ENCODE results near the gene FAM240B. TPM values are rescaled to one million over a fixed set of nuclear protein-coding genes. Genes with fewer than 3 reads are reported as not detected.

Gene FAM240B
- polyA plus RNA-seq, 1 donor from 2014 or later, result not detected

- no peak overlapping the region for H2AFZ ChIP-seq (ENCODE audit: low read depth, low read length)
- H3K9me2 ChIP-seq (ENCODE audit: insufficient read depth, low read length), result no peaks in the 10 kb centered on the region
- no peak for TF ChIP-seq SMC3 (conservative IDR thresholded peaks at IDR 0.05; ENCODE audit: poor library complexity)
- TF ChIP-seq EZH2 (IDR thresholded peaks at IDR 0.05; ENCODE audit: borderline replicate concordance, insufficient read depth, low read length, poor library complexity, severe bottlenecking), result no peak
- TF ChIP-seq MXI1 (conservative IDR thresholded peaks at IDR 0.05; ENCODE audit: poor library complexity, severe bottlenecking), result no peak
- no peak for TF ChIP-seq TAF1 (IDR thresholded peaks at IDR 0.05; ENCODE audit: low read depth)
- TF ChIP-seq EP300 (conservative IDR thresholded peaks at IDR 0.05; ENCODE audit: poor library complexity, severe bottlenecking), result no peak
- no peak for TF ChIP-seq POLR2AphosphoS5 (IDR thresholded peaks at IDR 0.05)
- TF ChIP-seq RAD21 (conservative IDR thresholded peaks at IDR 0.05), result no peak
- no peak for TF ChIP-seq CTCF (IDR thresholded peaks at IDR 0.05; ENCODE audit: poor library complexity, severe bottlenecking)
- H3K27me3 ChIP-seq (ENCODE audit: insufficient read depth, low read depth, low read length), result no peaks in the 10 kb centered on the region
- no peaks in the 10 kb centered on the region for H3K9me3 ChIP-seq (ENCODE audit: low read length)
- no peak overlapping the region for H3K4me3 ChIP-seq (ENCODE audit: low read length)
- no peaks in the 10 kb centered on the region for H3K79me2 ChIP-seq (replicated peaks; ENCODE audit: insufficient read depth, low read length)
- no peaks in the 10 kb centered on the region for H3K36me3 ChIP-seq (ENCODE audit: insufficient read depth, low read length)
- no peak overlapping the region for H3K27ac ChIP-seq (ENCODE audit: low read length)
- no peaks in the 10 kb centered on the region for H4K20me1 ChIP-seq (ENCODE audit: insufficient read depth)
- no peaks in the 10 kb centered on the region for H3F3A ChIP-seq (ENCODE audit: insufficient read depth, low read length, poor library complexity, severe bottlenecking)
- H3K4me2 ChIP-seq (ENCODE audit: low read length), result no peak overlapping the region
- no peak overlapping the region for H3K9ac ChIP-seq (ENCODE audit: low read length)
Observed at GRCh38 chr9:38644601-38645000, 75.3 kb downstream of the FAM240B start.

Small RNA genes lying within 50 kb of the gene (small RNA-seq; reads per million reads assigned to genes)
- 0 to 0.24 (median 0) reads per million in 3 experiments for gene RNU6-765P

Other genes with a start within 250 kb of the FAM240B start
- gene ANKRD18A, start 99.5 kb downstream of the FAM240B start, polyA plus RNA-seq, result 0.45 TPM in 1 of 2 replicates, not detected in the other

Measured in neural cell (in vitro differentiated cells).